ENCODE results near the gene SEC62. TPM values are rescaled to one million over a fixed set of nuclear protein-coding genes. Genes with fewer than 3 reads are reported as not detected.

SEC62 gene
- polyA plus RNA-seq, 1 donor from 2014 or later, result 41.9 TPM

- Histone ChIP-seq H2AFZ (ENCODE audit: low read depth, low read length) (no peak overlapping the region), H3K36me3 (ENCODE audit: insufficient read depth, low read length) (no peaks in the 10 kb centered on the region), H3F3A (ENCODE audit: insufficient read depth, low read length, poor library complexity, severe bottlenecking) (no peaks in the 10 kb centered on the region), H3K4me3 (ENCODE audit: low read length) (no peak overlapping the region), H3K27ac (ENCODE audit: low read length) (no peak overlapping the region), H3K9me2 (ENCODE audit: insufficient read depth, low read length) (no peaks in the 10 kb centered on the region), H3K27me3 (ENCODE audit: insufficient read depth, low read depth, low read length) (no peaks in the 10 kb centered on the region), H3K79me2 (replicated peaks; ENCODE audit: insufficient read depth, low read length) (no peaks in the 10 kb centered on the region), H3K4me2 (ENCODE audit: low read length) (no peak overlapping the region), H3K9me3 (ENCODE audit: low read length) (no peaks in the 10 kb centered on the region), H4K20me1 (ENCODE audit: insufficient read depth) (no peaks in the 10 kb centered on the region), H3K9ac (ENCODE audit: low read length) (no peak overlapping the region)
- peak; percentile 32 for TF ChIP-seq POLR2AphosphoS5 (IDR thresholded peaks at IDR 0.05)
- no peak for TF ChIP-seq RAD21 (conservative IDR thresholded peaks at IDR 0.05)
Observed at GRCh38 chr3:169954142-169954756, 12.4 kb upstream of the SEC62 start.

DNA sequence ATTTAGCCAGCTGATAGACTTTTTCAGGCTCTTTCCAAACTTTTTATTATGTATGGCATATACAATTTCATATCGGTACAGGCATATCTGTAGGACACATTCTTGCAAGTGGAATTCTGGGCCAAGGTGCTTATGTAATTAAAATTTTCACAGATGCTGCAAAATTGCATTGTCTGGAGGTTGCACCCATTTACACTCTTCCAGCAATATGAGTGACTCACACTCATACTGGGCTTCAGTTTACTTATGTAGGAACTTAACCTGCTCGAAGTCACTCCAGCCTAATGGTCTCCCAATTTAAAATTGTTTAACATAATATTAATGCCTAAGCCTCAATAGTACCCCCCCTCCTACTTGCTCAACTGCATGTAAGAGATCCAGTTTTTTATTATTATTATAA is 11.2 kb upstream of the SEC62 start:
- Histone ChIP-seq H3K27me3 (ENCODE audit: insufficient read depth, low read depth, low read length) (no peaks in the 10 kb centered on the region), H3K4me2 (ENCODE audit: low read length) (no peak overlapping the region), H4K20me1 (ENCODE audit: insufficient read depth) (no peaks in the 10 kb centered on the region), H3F3A (ENCODE audit: insufficient read depth, low read length, poor library complexity, severe bottlenecking) (no peaks in the 10 kb centered on the region), H3K27ac (ENCODE audit: low read length) (no peak overlapping the region), H3K9me3 (ENCODE audit: low read length) (no peaks in the 10 kb centered on the region), H3K79me2 (replicated peaks; ENCODE audit: insufficient read depth, low read length) (no peaks in the 10 kb centered on the region), H2AFZ (ENCODE audit: low read depth, low read length) (no peak overlapping the region), H3K9ac (ENCODE audit: low read length) (no peak overlapping the region), H3K36me3 (ENCODE audit: insufficient read depth, low read length) (no peaks in the 10 kb centered on the region), H3K9me2 (ENCODE audit: insufficient read depth, low read length) (no peaks in the 10 kb centered on the region), H3K4me3 (ENCODE audit: low read length) (no peak overlapping the region)
- TF ChIP-seq MXI1 (conservative IDR thresholded peaks at IDR 0.05; ENCODE audit: poor library complexity, severe bottlenecking), result no peak
- no peak for TF ChIP-seq EP300 (conservative IDR thresholded peaks at IDR 0.05; ENCODE audit: poor library complexity, severe bottlenecking)
- TF ChIP-seq RAD21 (conservative IDR thresholded peaks at IDR 0.05), result no peak
- TF ChIP-seq POLR2AphosphoS5 (IDR thresholded peaks at IDR 0.05), result no peak
- TF ChIP-seq REST (IDR thresholded peaks at IDR 0.05; ENCODE audit: borderline replicate concordance), result no peak
- TF ChIP-seq EZH2 (IDR thresholded peaks at IDR 0.05; ENCODE audit: borderline replicate concordance, insufficient read depth, low read length, poor library complexity, severe bottlenecking), result no peak
- TF ChIP-seq TAF1 (IDR thresholded peaks at IDR 0.05; ENCODE audit: low read depth), result no peak
- no peak for TF ChIP-seq SMC3 (conservative IDR thresholded peaks at IDR 0.05; ENCODE audit: poor library complexity)
- TF ChIP-seq, protein P1, sequence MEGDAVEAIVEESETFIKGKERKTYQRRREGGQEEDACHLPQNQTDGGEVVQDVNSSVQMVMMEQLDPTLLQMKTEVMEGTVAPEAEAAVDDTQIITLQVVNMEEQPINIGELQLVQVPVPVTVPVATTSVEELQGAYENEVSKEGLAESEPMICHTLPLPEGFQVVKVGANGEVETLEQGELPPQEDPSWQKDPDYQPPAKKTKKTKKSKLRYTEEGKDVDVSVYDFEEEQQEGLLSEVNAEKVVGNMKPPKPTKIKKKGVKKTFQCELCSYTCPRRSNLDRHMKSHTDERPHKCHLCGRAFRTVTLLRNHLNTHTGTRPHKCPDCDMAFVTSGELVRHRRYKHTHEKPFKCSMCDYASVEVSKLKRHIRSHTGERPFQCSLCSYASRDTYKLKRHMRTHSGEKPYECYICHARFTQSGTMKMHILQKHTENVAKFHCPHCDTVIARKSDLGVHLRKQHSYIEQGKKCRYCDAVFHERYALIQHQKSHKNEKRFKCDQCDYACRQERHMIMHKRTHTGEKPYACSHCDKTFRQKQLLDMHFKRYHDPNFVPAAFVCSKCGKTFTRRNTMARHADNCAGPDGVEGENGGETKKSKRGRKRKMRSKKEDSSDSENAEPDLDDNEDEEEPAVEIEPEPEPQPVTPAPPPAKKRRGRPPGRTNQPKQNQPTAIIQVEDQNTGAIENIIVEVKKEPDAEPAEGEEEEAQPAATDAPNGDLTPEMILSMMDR (IDR thresholded peaks at IDR 0.05; ENCODE audit: poor library complexity, severe bottlenecking), result no peak

Data from neural cell (in vitro differentiated cells).